GM23338 (cell line): Measurements from ENCODE around the gene CETP.

ENCODE experiments used
- CREB1 ChIP-seq: fragments of 250-450 bp; sonication (Bioruptor Pico); IDR thresholded peaks from 2 replicates; pipeline ENCODE4 v1.5.0; 2020; ENCODE audit warnings: low read depth, mild to moderate bottlenecking, moderate library complexity
- EZH2 ChIP-seq: fragments of 200-600 bp; sonication (generic); IDR thresholded peaks from one replicate; pipeline ENCODE4 v1.8.0; 2017; ENCODE audit warnings: antibody characterized with exemption, mild to moderate bottlenecking, low read depth; ENCODE audit not compliant: unreplicated experiment
- EZH2phosphoT487 ChIP-seq: fragments of 200-600 bp; sonication (generic); IDR thresholded peaks from one replicate; pipeline ENCODE4 v1.8.1; 2018; ENCODE audit warnings: antibody characterized with exemption; ENCODE audit not compliant: unreplicated experiment
- JUNB ChIP-seq: IDR thresholded peaks from one replicate; pipeline ENCODE4 v1.6.1; 2016; ENCODE audit warnings: antibody characterized with exemption; ENCODE audit not compliant: unreplicated experiment
- POLR2AphosphoS5 ChIP-seq: IDR thresholded peaks from 2 replicates; pipeline ENCODE4 v1.6.1; 2016; ENCODE audit warnings: antibody characterized with exemption, low read depth
- STAT1 ChIP-seq: IDR thresholded peaks from one replicate; pipeline ENCODE4 v1.6.1; 2016; ENCODE audit warnings: antibody characterized with exemption; ENCODE audit not compliant: unreplicated experiment
- ZNF114 ChIP-seq: fragments of 250-450 bp; sonication (Bioruptor Pico); IDR thresholded peaks from 2 replicates; pipeline ENCODE4 v1.5.0; 2020; ENCODE audit warnings: mild to moderate bottlenecking, moderate library complexity
- ZNF331 ChIP-seq: fragments of 250-450 bp; sonication (Bioruptor Pico); IDR thresholded peaks from 2 replicates; pipeline ENCODE4 v1.5.0; 2020; ENCODE audit warnings: low read depth, mild to moderate bottlenecking, moderate library complexity
- TF ChIP-seq, protein P1 (sequence below), 2 experiments: fragments of 200-600 bp in 1 of 2; sonication (generic) in 1 of 2; conservative IDR thresholded peaks; 2 replicates each; pipeline versions ENCODE4 v1.5.1 to v1.6.1; 2016 to 2017; ENCODE audit warnings: antibody characterized with exemption in 2 of 2, low read depth in 2 of 2, mild to moderate bottlenecking in 2 of 2, moderate library complexity in 1 of 2
- TF ChIP-seq, protein P2 (sequence below): IDR thresholded peaks from one replicate; pipeline ENCODE4 v1.6.1; 2018; ENCODE audit warnings: antibody characterized with exemption; ENCODE audit not compliant: unreplicated experiment
- TF ChIP-seq, protein P3 (sequence below): IDR thresholded peaks from 2 replicates; pipeline ENCODE4 v1.6.1; 2016; ENCODE audit warnings: antibody characterized with exemption
- TF ChIP-seq, protein P4 (sequence below): fragments of 250-450 bp; sonication (Bioruptor Pico); IDR thresholded peaks from 2 replicates; pipeline ENCODE4 v1.5.0; 2020; ENCODE audit warnings: mild to moderate bottlenecking, moderate library complexity

DNA sequence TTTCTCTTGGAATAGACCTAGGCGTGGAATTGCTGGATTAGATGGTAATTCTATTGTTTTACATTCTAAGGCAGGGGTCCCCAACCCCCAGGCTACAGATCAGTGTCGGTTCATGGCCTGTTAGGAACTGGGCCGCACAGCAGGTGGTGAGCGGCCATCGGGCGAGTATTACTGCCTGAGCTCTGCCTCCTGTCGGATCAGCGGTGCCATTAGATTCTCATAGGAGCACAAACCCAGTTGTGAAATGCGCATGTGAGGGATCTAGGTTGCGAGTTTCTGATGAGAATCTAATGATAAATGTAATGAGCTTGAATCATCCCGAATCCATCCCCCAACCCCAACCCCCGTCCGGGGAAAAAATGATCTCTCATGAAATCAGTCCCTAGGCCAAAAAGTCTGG is 50.6 kb downstream of the CETP start:
- TF ChIP-seq, protein P1, sequence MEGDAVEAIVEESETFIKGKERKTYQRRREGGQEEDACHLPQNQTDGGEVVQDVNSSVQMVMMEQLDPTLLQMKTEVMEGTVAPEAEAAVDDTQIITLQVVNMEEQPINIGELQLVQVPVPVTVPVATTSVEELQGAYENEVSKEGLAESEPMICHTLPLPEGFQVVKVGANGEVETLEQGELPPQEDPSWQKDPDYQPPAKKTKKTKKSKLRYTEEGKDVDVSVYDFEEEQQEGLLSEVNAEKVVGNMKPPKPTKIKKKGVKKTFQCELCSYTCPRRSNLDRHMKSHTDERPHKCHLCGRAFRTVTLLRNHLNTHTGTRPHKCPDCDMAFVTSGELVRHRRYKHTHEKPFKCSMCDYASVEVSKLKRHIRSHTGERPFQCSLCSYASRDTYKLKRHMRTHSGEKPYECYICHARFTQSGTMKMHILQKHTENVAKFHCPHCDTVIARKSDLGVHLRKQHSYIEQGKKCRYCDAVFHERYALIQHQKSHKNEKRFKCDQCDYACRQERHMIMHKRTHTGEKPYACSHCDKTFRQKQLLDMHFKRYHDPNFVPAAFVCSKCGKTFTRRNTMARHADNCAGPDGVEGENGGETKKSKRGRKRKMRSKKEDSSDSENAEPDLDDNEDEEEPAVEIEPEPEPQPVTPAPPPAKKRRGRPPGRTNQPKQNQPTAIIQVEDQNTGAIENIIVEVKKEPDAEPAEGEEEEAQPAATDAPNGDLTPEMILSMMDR (conservative IDR thresholded peaks at IDR 0.05; ENCODE audit: low read depth in 2 of 2): peak; percentile 15 to 33; a peak in 3 of 4 replicates
- TF ChIP-seq POLR2AphosphoS5 (no peak), EZH2phosphoT487 (no peak), CREB1 (no peak), EZH2 (no peak), JUNB (no peak), ZNF331 (CRISPR knock-in tag) (no peak), STAT1 (no peak), ZNF114 (no peak)
- TF ChIP-seq, protein P2, sequence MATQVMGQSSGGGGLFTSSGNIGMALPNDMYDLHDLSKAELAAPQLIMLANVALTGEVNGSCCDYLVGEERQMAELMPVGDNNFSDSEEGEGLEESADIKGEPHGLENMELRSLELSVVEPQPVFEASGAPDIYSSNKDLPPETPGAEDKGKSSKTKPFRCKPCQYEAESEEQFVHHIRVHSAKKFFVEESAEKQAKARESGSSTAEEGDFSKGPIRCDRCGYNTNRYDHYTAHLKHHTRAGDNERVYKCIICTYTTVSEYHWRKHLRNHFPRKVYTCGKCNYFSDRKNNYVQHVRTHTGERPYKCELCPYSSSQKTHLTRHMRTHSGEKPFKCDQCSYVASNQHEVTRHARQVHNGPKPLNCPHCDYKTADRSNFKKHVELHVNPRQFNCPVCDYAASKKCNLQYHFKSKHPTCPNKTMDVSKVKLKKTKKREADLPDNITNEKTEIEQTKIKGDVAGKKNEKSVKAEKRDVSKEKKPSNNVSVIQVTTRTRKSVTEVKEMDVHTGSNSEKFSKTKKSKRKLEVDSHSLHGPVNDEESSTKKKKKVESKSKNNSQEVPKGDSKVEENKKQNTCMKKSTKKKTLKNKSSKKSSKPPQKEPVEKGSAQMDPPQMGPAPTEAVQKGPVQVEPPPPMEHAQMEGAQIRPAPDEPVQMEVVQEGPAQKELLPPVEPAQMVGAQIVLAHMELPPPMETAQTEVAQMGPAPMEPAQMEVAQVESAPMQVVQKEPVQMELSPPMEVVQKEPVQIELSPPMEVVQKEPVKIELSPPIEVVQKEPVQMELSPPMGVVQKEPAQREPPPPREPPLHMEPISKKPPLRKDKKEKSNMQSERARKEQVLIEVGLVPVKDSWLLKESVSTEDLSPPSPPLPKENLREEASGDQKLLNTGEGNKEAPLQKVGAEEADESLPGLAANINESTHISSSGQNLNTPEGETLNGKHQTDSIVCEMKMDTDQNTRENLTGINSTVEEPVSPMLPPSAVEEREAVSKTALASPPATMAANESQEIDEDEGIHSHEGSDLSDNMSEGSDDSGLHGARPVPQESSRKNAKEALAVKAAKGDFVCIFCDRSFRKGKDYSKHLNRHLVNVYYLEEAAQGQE: no peak
- TF ChIP-seq, protein P3, sequence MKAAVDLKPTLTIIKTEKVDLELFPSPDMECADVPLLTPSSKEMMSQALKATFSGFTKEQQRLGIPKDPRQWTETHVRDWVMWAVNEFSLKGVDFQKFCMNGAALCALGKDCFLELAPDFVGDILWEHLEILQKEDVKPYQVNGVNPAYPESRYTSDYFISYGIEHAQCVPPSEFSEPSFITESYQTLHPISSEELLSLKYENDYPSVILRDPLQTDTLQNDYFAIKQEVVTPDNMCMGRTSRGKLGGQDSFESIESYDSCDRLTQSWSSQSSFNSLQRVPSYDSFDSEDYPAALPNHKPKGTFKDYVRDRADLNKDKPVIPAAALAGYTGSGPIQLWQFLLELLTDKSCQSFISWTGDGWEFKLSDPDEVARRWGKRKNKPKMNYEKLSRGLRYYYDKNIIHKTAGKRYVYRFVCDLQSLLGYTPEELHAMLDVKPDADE: no peak
- TF ChIP-seq, protein P4, sequence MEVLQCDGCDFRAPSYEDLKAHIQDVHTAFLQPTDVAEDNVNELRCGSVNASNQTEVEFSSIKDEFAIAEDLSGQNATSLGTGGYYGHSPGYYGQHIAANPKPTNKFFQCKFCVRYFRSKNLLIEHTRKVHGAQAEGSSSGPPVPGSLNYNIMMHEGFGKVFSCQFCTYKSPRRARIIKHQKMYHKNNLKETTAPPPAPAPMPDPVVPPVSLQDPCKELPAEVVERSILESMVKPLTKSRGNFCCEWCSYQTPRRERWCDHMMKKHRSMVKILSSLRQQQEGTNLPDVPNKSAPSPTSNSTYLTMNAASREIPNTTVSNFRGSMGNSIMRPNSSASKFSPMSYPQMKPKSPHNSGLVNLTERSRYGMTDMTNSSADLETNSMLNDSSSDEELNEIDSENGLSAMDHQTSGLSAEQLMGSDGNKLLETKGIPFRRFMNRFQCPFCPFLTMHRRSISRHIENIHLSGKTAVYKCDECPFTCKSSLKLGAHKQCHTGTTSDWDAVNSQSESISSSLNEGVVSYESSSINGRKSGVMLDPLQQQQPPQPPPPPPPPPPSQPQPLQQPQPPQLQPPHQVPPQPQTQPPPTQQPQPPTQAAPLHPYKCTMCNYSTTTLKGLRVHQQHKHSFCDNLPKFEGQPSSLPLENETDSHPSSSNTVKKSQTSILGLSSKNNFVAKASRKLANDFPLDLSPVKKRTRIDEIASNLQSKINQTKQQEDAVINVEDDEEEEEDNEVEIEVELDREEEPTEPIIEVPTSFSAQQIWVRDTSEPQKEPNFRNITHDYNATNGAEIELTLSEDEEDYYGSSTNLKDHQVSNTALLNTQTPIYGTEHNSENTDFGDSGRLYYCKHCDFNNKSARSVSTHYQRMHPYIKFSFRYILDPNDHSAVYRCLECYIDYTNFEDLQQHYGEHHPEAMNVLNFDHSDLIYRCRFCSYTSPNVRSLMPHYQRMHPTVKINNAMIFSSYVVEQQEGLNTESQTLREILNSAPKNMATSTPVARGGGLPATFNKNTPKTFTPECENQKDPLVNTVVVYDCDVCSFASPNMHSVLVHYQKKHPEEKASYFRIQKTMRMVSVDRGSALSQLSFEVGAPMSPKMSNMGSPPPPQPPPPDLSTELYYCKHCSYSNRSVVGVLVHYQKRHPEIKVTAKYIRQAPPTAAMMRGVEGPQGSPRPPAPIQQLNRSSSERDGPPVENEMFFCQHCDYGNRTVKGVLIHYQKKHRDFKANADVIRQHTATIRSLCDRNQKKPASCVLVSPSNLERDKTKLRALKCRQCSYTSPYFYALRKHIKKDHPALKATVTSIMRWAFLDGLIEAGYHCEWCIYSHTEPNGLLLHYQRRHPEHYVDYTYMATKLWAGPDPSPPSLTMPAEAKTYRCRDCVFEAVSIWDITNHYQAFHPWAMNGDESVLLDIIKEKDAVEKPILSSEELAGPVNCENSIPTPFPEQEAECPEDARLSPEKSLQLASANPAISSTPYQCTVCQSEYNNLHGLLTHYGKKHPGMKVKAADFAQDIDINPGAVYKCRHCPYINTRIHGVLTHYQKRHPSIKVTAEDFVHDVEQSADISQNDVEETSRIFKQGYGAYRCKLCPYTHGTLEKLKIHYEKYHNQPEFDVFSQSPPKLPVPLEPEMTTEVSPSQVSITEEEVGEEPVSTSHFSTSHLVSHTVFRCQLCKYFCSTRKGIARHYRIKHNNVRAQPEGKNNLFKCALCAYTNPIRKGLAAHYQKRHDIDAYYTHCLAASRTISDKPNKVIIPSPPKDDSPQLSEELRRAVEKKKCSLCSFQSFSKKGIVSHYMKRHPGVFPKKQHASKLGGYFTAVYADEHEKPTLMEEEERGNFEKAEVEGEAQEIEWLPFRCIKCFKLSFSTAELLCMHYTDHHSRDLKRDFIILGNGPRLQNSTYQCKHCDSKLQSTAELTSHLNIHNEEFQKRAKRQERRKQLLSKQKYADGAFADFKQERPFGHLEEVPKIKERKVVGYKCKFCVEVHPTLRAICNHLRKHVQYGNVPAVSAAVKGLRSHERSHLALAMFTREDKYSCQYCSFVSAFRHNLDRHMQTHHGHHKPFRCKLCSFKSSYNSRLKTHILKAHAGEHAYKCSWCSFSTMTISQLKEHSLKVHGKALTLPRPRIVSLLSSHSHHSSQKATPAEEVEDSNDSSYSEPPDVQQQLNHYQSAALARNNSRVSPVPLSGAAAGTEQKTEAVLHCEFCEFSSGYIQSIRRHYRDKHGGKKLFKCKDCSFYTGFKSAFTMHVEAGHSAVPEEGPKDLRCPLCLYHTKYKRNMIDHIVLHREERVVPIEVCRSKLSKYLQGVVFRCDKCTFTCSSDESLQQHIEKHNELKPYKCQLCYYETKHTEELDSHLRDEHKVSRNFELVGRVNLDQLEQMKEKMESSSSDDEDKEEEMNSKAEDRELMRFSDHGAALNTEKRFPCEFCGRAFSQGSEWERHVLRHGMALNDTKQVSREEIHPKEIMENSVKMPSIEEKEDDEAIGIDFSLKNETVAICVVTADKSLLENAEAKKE (CRISPR knock-in tag): no peak
